Measurements from ENCODE around the gene CHST15. TPM values are rescaled to one million over a fixed set of nuclear protein-coding genes. Genes with fewer than 3 reads are reported as not detected.

CHST15 gene
- total RNA-seq, 2 donors from 2014 or later: 7.5 to 14.9 TPM

- no peak for DNase-seq
- no peaks in the 10 kb centered on the region for H3K4me1 ChIP-seq (ENCODE audit: control insufficient read depth, insufficient read depth, low read length)
- Mint-ChIP-seq H3K36me3 (ENCODE audit: low read depth) (no peaks in the 10 kb centered on the region), H3K4me1 (peaks cover 13% of the 10 kb centered on the region), H3K27ac (no peak overlapping the region), H3K4me3 (no peak overlapping the region), H3K9me3 (no peaks in the 10 kb centered on the region), H3K27me3 (ENCODE audit: insufficient read depth) (no peaks in the 10 kb centered on the region)
- WGBS, 2 experiments (ENCODE audit: insufficient coverage in 1 of 2, insufficient read length in 1 of 2): 82 to 93% methylated on average over 10 of the region's 10 CpGs
- H3K4me3 ChIP-seq (ENCODE audit: low read length): no peak overlapping the region
- no peak overlapping the region for H3K9ac ChIP-seq (ENCODE audit: extremely low read depth, low read length, poor library complexity, severe bottlenecking)
- no peaks in the 10 kb centered on the region for H3K27me3 ChIP-seq (ENCODE audit: control insufficient read depth, insufficient read depth, low read length, poor library complexity, severe bottlenecking)
- no peak overlapping the region for H3K27ac ChIP-seq (ENCODE audit: low read depth, low read length)
- H3K9me3 ChIP-seq (ENCODE audit: control insufficient read depth, low read length): no peaks in the 10 kb centered on the region
- no peak for TF ChIP-seq CTCF (conservative IDR thresholded peaks at IDR 0.05)
- no peaks in the 10 kb centered on the region for H3K36me3 ChIP-seq (ENCODE audit: control insufficient read depth, insufficient read depth, low read length)
Measured at GRCh38 chr10:124052561-124052960, 40.8 kb downstream of the CHST15 start.

GRCh38 chr10:124050021-124051015 lies 43.1 kb downstream of the CHST15 start:
- H3K4me1 Mint-ChIP-seq: peaks cover 12% of the 10 kb centered on the region
- Histone ChIP-seq H3K9me3 (ENCODE audit: control insufficient read depth, low read length) (no peaks in the 10 kb centered on the region), H3K27me3 (ENCODE audit: control insufficient read depth, insufficient read depth, low read length, poor library complexity, severe bottlenecking) (no peaks in the 10 kb centered on the region), H3K27ac (ENCODE audit: low read depth, low read length) (no peak overlapping the region), H3K9ac (ENCODE audit: extremely low read depth, low read length, poor library complexity, severe bottlenecking) (no peak overlapping the region), H3K36me3 (ENCODE audit: control insufficient read depth, insufficient read depth, low read length) (no peaks in the 10 kb centered on the region), H3K4me3 (ENCODE audit: low read length) (no peak overlapping the region), H3K4me1 (ENCODE audit: control insufficient read depth, insufficient read depth, low read length) (no peaks in the 10 kb centered on the region)
- no peak overlapping the region for H3K4me3 Mint-ChIP-seq
- 92 to 94% methylated on average over 16 to 17 of the region's 17 CpGs for WGBS, 2 experiments (ENCODE audit: insufficient coverage in 1 of 2, insufficient read length in 1 of 2)
- DNase-seq: no peak
- H3K27me3 Mint-ChIP-seq (ENCODE audit: insufficient read depth): no peaks in the 10 kb centered on the region
- no peak for TF ChIP-seq CTCF (conservative IDR thresholded peaks at IDR 0.05)
- H3K27ac Mint-ChIP-seq: no peak overlapping the region
- H3K9me3 Mint-ChIP-seq: no peaks in the 10 kb centered on the region
- H3K36me3 Mint-ChIP-seq (ENCODE audit: low read depth): peaks cover 8% of the 10 kb centered on the region

- H3K4me1 Mint-ChIP-seq: peaks cover 7% of the 10 kb centered on the region
- H3K27me3 ChIP-seq (ENCODE audit: control insufficient read depth, insufficient read depth, low read length, poor library complexity, severe bottlenecking): no peaks in the 10 kb centered on the region
- TF ChIP-seq CTCF (conservative IDR thresholded peaks at IDR 0.05): no peak
- no peak overlapping the region for H3K4me3 Mint-ChIP-seq
- DNase-seq: no peak
- H3K27ac ChIP-seq (ENCODE audit: low read depth, low read length): no peak overlapping the region
- no peaks in the 10 kb centered on the region for H3K9me3 ChIP-seq (ENCODE audit: control insufficient read depth, low read length)
- H3K9me3 Mint-ChIP-seq: no peaks in the 10 kb centered on the region
- no peak overlapping the region for H3K27ac Mint-ChIP-seq
- H3K36me3 ChIP-seq (ENCODE audit: control insufficient read depth, insufficient read depth, low read length): no peaks in the 10 kb centered on the region
- H3K9ac ChIP-seq (ENCODE audit: extremely low read depth, low read length, poor library complexity, severe bottlenecking): no peak overlapping the region
- 97 to 100% methylated on average over 1 to 5 of the region's 5 CpGs for WGBS, 2 experiments (ENCODE audit: insufficient coverage in 1 of 2, insufficient read length in 1 of 2)
- H3K4me3 ChIP-seq (ENCODE audit: low read length): no peak overlapping the region
- H3K27me3 Mint-ChIP-seq (ENCODE audit: insufficient read depth): peaks cover 2% of the 10 kb centered on the region
- no peaks in the 10 kb centered on the region for H3K4me1 ChIP-seq (ENCODE audit: control insufficient read depth, insufficient read depth, low read length)
- peaks cover 14% of the 10 kb centered on the region for H3K36me3 Mint-ChIP-seq (ENCODE audit: low read depth)
Measured at GRCh38 chr10:124049484-124049883, 43.9 kb downstream of the CHST15 start.
